NCI-H2029 (cell line): ENCODE results near the gene MORN1.
"Not testable (repeated sequence)": the region's sequence is repeated elsewhere in the genome, so short reads cannot be mapped to it uniquely, and the experiment has no call there.

ENCODE experiments used
- DNase-seq: peaks from one replicate; lab custom pipeline; 2025; lab: John Stamatoyannopoulos, UW

MORN1 gene

GRCh38 chr1:2391041-2391930 is at the start of gene MORN1, which contains the start of gene RER1:
MORN1 (minus strand) TSS chr1:2391554; CDS start chr1:2391533, 21 bp downstream.
RER1 (plus strand) TSS chr1:2391841; CDS start chr1:2395791, 3,950 bp downstream.
- peak; percentile 96 for DNase-seq

DNA sequence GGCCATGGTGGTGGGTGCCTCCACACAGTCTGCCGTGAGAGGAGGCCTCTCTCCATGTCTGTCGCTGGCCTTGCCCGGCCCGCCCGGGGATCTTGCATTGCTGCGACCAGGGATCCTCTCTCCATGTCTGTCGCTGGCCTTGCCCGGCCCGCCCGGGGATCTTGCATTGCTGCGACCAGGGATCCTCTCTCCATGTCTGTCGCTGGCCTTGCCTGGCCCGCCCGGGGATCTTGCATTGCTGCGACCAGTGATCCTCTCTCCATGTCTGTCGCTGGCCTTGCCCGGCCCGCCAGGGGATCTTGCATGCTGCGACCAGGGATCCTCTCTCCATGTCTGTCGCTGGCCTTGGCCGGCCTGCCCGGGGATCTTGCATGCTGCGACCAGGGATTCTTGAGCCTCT is 49.0 kb upstream of the MORN1 start:
- not testable (repeated sequence) for DNase-seq

GRCh38 chr1:2439369-2439768 is 48.0 kb upstream of the MORN1 start:
- no peak for DNase-seq

- DNase-seq, result no peak
Measured at GRCh38 chr1:2438641-2439040, 47.3 kb upstream of the MORN1 start.

DNA sequence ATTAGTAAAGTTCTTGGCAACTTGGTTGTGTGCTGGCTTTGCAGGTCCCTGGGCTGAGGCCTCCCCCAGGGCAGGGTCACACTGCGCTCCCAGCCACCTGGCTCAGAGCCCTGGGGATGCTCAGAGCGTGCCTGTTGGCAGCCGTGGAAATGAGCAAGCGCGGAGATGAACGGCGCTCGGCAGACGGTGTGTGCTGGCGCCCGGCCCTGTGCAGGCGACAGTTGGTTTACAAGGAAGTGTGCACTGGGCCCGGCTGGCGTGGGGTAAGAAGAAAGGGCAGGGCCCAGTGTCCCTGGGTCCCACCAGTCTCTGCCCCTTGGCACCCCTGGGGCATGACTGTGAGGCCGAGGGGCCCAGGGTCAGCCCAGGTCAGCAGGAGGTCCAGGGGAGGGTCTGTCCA is 46.7 kb upstream of the MORN1 start:
- DNase-seq, result no peak

DNA sequence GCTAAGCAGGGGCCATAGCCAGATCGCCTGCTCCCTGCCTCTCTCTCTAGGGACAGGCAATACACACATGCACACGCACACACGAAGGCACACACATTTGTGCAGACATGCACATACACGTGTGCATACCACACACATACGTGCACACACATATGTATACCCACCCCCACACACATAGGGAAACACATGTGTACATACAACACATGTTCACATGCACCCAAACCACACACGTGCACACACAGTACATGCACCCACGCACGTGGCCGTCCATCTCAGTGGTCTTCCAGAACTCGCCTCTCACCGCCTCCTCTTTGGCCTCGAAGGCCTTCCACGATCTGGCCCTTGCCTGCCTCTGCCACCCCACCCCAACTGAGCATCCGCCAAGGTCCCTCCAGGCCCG is 46.3 kb upstream of the MORN1 start:
- no peak for DNase-seq

GRCh38 chr1:2436876-2437275 is 45.5 kb upstream of the MORN1 start:
- no peak for DNase-seq

DNA sequence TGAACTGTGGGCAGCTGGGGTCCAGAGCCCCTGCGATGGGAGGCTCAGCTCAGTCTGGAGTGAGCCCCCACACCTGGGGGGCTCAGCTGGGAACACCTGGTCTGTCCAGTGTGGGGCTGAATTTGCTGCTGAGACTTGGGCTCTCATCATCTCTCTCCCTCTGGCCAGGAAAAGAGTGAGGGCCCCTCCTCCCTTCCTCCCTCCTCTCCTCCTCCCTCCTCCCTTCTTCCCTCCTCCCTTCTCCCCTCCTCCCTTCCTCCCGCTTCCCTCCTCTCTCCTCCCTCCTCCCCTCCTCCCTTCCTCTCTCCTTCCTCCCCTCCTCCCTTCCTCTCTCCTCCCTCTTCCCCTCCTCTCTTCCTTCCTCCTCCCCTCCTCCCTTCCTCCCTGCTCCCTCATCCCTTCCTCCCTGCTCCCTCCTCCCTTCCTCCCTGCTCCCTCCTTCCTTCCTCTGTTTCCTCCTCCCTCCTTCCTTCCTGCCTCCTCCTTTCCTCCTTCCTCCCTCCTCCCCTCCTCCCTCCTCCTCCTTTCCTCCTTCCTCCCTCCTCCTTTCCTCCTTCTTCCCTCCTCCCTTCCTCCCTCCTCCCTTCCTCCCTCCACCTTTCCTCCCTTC is 44.5 kb upstream of the MORN1 start:
- DNase-seq, result no peak

DNA sequence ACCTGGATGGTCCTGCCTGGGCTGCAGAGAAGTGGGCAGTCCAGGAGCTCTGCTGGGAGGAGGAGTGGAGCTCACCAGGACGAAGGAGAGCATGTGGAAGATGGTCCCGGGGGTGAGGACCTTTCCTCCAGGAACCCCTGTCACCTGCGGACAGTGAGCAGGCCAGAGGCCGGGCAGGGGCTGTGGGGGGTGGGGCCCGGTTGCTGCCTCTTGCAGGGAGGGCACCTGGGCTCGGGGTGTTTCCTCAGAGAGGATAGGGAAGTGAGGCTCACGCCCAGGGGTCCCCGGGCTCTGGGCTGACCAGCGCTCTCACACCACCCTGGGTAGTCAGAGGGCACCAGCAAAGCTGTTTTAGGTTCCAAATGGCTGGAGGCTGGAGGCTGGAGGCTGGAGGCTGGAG is 43.7 kb upstream of the MORN1 start:
- no peak for DNase-seq

DNA sequence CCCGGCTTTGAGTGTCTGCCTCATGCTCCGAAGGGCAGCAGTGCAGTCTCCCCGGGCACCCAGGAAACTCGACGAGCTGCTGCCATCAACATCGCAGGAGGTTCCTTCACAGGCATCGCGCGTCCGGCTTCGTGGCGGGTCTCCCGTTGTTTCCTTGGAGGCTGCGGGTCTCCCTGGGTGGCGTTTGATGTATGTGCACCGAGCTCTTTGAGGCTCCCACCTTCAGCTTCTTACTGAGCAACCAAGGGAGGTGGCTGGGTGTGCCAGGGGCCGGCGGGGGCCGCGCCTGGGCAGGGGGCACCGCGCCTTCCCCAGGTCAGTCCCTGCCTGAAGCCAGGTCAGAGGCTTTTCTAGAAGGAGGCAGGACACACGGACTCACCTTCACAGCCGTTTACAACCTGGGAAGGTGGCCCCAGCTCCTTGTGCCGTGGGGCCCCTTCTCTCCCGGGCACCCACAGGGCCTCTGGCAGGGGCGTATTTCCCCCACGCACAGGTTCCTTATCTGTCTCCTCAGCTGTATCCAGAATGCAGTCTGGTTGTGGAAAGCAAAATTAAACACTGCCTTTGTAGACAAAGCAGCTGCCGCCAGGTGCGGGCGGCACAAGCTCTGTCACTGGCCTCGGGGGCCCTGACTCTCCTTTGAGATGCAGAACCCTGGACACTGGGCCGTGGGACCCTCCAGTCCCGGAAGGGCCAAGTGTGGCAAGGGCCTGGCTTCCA is 42.7 kb upstream of the MORN1 start:
- no peak for DNase-seq

DNA sequence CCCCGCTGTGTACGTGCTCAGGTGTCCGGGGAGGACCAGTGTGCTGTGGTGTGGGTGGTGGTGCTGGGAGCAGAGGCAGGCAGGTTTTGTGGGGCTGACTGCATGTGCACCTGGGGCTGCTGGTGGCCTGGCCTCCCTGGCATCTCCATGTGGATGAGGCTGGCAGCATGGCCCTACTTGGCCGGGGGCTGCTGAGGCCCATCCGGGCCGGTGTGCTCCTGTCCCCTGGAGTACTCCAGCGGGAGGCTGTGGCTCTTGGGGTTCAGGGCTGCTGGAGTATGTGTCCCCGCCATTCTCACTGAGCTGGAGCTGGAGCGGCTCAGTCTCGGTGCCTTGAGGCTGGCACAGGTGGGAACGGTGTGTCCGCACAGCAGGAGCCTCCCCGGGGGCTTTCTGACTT is 41.8 kb upstream of the MORN1 start:
- DNase-seq, result no peak

- DNase-seq, result no peak
Measured at GRCh38 chr1:2432441-2432844, 41.1 kb upstream of the MORN1 start.

DNA sequence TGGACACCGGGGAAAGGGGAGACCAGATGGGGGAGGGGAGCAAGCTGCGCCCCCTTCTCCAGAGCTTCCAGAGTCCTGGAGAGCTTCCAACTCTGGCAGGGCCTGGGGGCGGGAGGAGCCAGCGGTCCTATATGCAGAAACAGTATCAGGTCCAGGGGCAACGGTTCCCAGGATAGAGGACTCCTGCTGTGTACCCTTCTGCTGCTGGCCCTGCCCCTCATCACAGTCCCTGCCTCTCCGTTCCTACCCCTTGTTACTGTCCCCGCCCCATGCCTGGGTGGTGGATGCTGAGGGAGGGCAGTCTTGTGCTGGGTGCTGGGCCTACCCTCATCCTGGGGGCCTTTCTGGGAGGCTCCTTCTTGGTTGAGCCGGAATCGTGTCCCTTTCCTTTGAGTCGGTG is 40.2 kb upstream of the MORN1 start:
- no peak for DNase-seq

GRCh38 chr1:2431103-2431502 is 39.7 kb upstream of the MORN1 start:
- DNase-seq, result no peak

DNA sequence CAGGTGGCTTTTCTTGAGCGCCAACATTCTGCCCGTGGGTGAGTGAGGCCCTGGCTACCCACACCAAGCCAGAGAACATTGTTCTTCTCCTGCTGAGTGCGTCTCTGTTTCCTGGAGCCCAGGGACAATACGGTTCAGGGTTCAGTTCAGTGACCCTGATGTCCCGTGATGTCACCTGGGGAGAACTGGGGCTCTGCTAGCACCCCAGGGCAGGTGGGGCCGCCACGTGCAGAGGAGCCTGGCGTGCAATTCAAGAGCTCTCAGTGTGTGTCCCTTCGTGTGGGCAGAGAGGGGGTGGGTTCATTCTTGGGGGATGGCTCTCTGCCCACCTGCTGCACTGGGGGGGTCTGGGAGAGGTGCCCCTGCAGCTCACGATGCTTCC is 39.2 kb upstream of the MORN1 start:
- DNase-seq, result no peak

DNA sequence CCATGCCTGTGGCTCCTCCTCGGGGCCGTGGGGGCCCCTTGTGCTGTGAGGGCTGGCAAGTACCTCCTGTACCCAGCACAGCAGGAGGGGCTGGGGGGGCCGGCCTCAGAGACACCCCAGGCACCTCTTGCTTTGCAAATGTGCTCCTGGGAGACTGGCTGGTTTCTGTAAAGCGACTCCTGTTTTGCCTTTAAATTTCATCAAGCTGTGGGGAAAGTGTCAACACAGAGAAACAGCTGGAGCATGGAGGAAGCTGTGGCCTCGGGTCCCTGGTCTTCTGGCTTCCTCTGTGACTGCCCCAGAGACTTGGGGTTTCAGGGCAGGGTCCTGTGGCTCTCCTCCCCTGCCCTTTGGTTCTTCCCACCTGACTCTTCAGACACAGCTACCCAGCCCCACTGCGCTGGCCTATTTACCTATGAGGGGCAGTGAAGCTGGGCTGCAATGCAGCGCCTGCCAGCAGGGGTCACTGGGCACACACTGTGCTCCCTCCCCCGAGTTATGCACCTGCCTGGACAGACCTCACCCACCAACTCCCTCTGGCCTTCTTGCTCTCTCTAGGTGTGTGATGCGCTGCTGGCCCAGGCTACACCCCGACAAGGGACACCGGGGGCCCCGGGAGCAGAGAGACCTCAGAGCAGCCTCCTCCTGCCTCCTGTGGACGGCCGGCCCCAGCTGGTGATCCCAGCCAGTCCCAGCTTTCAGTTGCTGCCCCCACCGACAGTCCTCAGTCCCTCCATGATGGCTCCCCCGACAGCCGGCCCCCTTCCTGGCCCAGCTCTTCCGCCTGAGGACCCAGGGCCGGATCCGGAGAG is 38.6 kb upstream of the MORN1 start:
- no peak for DNase-seq

DNA sequence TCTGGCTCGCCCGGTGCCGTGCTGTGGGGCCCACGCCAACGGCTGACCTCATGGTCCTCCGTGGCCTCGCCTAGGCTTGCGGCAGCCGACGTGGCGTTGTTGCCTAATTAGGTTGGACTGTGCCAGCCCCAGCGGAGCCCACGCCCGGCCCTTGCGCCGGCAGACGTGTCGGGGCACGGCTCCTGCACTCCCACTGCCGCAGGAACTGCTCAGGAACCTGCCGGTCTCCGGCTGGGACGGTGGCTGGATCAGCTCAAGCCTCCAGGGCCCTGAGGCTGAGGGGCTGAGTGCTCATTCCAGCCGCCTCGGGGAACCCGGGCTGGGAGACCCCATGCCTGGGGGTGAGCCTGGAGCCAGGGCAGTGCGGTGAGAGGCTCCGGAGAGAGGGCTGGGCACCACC is 37.1 kb upstream of the MORN1 start:
- DNase-seq, result no peak

DNA sequence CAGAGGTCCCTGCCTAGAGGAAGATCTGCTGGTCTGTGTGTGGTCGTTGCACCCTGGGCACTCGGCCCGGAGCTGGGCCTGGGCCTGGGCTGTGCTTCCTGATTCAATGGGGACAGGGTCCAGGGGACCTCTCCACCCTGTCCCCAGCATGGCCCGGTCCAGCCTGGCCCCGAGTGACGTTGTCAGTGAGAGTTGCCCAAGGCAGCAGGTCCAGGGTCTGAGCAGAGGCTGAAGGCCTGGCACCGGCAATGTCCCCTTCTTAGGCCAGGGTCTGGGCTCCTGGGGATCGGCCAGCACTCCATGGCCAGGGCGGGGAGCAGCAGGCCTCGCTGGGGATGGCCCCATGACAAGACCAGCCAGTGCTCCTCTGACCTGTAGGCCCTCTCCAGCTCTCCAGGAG is 36.6 kb upstream of the MORN1 start:
- DNase-seq, result no peak

DNA sequence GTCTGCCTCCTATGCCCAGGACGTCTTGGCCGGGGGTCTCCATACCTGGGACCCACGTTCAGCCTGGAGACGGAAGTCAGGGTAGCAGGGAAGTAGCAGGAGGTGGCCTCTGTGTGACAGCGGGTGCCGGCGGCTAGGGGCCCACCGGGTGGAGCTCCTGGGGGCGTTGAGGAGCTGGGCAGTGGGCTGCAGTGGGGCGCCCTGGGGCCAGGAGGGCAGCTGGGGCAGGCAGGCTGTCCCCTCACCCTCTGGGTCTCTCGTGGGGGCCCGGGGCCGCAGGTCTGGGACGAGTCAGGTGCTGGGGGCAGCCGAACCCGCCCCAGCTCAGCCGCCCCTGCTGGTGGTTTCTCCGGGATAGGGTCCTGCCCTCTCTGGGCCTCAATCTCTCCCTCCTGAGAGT is 35.7 kb upstream of the MORN1 start:
- DNase-seq, result no peak

- DNase-seq, result no peak
Measured at GRCh38 chr1:2426540-2426939, 35.2 kb upstream of the MORN1 start.

GRCh38 chr1:2425892-2426291 is 34.5 kb upstream of the MORN1 start:
- no peak for DNase-seq

DNA sequence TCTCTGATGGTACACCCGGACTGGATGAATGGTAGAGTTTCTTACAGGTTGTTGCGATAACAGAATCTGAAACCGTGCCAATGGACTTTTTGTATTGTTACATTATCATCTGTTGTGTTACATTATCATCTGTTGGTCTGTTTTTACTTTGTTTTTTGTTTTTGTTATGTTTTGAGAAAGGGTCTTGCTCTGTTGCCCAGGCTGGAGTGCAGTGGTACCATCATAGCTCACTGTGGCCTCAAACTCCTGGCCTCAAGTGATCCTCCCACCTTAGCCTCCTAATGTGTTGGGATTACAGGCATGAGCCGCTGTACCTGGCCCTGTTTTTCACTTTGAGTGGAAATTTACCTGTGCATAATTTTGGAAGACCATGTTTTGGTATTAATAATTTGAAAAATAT is 31.2 kb upstream of the MORN1 start:
- DNase-seq, result no peak
